ENCODE data around the gene DOCK9. TPM values are rescaled to one million over a fixed set of nuclear protein-coding genes. Genes with fewer than 3 reads are reported as not detected.

Gene DOCK9
- total and polyA plus RNA-seq, 9 of the 15 experiments (the other 6 are each of a cell fraction or from before 2014, with no cell fraction given): 3.5 to 25.3 (median 16.7) TPM

GRCh38 chr13:98939660-98940191 lies 38.1 kb downstream of the DOCK9 start (continued):
- no peak for TF ChIP-seq KAT2B (IDR thresholded peaks at IDR 0.05; ENCODE audit: low read depth, low read length)
- TF ChIP-seq BACH1 (tag; IDR thresholded peaks at IDR 0.05): no peak
- no peak for TF ChIP-seq HMBOX1 (IDR thresholded peaks at IDR 0.05)
- no peak for TF ChIP-seq RFX5 (IDR thresholded peaks at IDR 0.05; ENCODE audit: low read depth, low read length)
- TF ChIP-seq ZC3H11A (IDR thresholded peaks at IDR 0.05; ENCODE audit: low read depth, low read length): no peak

- DNase-seq (ENCODE audit: extremely low read depth in 1 of 4, low spot score in 3 of 4) (no peak), FAIRE-seq (no peak), ATAC-seq (peak; percentile 56)
- no peaks in the 10 kb centered on the region for H3K9me3 ChIP-seq (replicated peaks; ENCODE audit: control insufficient read depth, insufficient read depth, low read depth, low read length)
- no peaks in the 10 kb centered on the region for H3K9me1 ChIP-seq (ENCODE audit: control insufficient read depth, insufficient read depth, low read length)
- H3K4me1 ChIP-seq (replicated peaks in 1 of 2; ENCODE audit: control insufficient read depth in 2 of 2, insufficient read depth in 2 of 2, low read length in 2 of 2): peaks cover 0 to 11% of the 10 kb centered on the region in 2 experiments; a peak in 1 of 5 replicates
- no peaks in the 10 kb centered on the region for H3K79me2 ChIP-seq (ENCODE audit: control insufficient read depth, insufficient read depth, low read length)
- POLR2A ChIA-PET: interaction anchor here (0.6 kb wide), 1 partner anchor 30 kb away, joined by 3 read pairs; no protein-coding TSS in a partner anchor
- in situ Hi-C loops (cut with MboI): no loop called here
- H3K9ac ChIP-seq (ENCODE audit: insufficient read depth in 1 of 2, low read depth in 2 of 2, low read length in 2 of 2): no peak overlapping the region
- H3K4me3 ChIP-seq: no peak overlapping the region
- 100% methylated on average over 1 of the region's 3 CpGs for WGBS (ENCODE audit: insufficient coverage, low coverage, missing lambda C conversion rate)
- H3K27ac ChIP-seq (ENCODE audit: extremely low read depth, low read depth, low read length): no peak overlapping the region
- no peaks in the 10 kb centered on the region for H3K27me3 ChIP-seq (ENCODE audit: control insufficient read depth in 2 of 2, insufficient read depth in 2 of 2, low read length in 2 of 2)
- CTCF ChIA-PET (ENCODE audit: low intra/inter-chr PET ratio): no interaction called here
- H3K4me2 ChIP-seq (ENCODE audit: insufficient read depth, low read length): no peak overlapping the region
- no TSS peak for BruUV-seq (replicated peaks)
- TF ChIP-seq ZNF57 (CRISPR knock-in tag; IDR thresholded peaks at IDR 0.05): no peak
- no peak for TF ChIP-seq SUPT5H (IDR thresholded peaks at IDR 0.05)
- TF ChIP-seq PTBP1 (IDR thresholded peaks at IDR 0.05; ENCODE audit: low read depth, low read length): no peak
- TF ChIP-seq CBX2 (IDR thresholded peaks at IDR 0.05; ENCODE audit: insufficient read depth, low read length, poor library complexity, severe bottlenecking): no peak
- TF ChIP-seq BRD9 (IDR thresholded peaks at IDR 0.05; ENCODE audit: low read depth, partially characterized antibody): no peak
- no peak for TF ChIP-seq CBX5 (IDR thresholded peaks at IDR 0.05; ENCODE audit: borderline replicate concordance, low read depth)
- no peak for TF ChIP-seq VEZF1 (CRISPR knock-in tag; IDR thresholded peaks at IDR 0.05)
- no peak for TF ChIP-seq NR0B1 (IDR thresholded peaks at IDR 0.05; ENCODE audit: partially characterized antibody)
- TF ChIP-seq NFIX (CRISPR knock-in tag; IDR thresholded peaks at IDR 0.05; ENCODE audit: low read depth): no peak
- TF ChIP-seq SMAD3 (CRISPR knock-in tag; conservative IDR thresholded peaks at IDR 0.05): no peak
- TF ChIP-seq XRCC3 (IDR thresholded peaks at IDR 0.05): no peak
- TF ChIP-seq CBX1 (IDR thresholded peaks at IDR 0.05; ENCODE audit: low read depth): no peak
- H2AFZ ChIP-seq (ENCODE audit: low read depth, low read length): no peak overlapping the region
- intact Hi-C loops (cut with micrococcal nuclease): no loop called here
- H3K36me3 ChIP-seq (ENCODE audit: control insufficient read depth, insufficient read depth, low read length): no peaks in the 10 kb centered on the region
- no peaks in the 10 kb centered on the region for H4K20me1 ChIP-seq (replicated peaks; ENCODE audit: control insufficient read depth, insufficient read depth, low read length)
These were observed 39.1 kb downstream of the DOCK9 start for GRCh38 chr13:98938801-98939200.

Data from K562 (cell line).